BLaER1 (cell line): ENCODE results near the gene TEAD1.

Experiments
- H3K27ac ChIP-seq: shearing (Covaris generic); formaldehyde crosslinking; 2 replicates; pipeline ENCODE4 v1.8.1; 2022
- H3K27me3 ChIP-seq: shearing (Covaris generic); formaldehyde crosslinking; 2 replicates; pipeline ENCODE4 v1.8.1; 2022
- H3K36me3 ChIP-seq: shearing (Covaris generic); formaldehyde crosslinking; 2 replicates; pipeline ENCODE4 v1.8.1; 2022
- H3K4me1 ChIP-seq: shearing (Covaris generic); formaldehyde crosslinking; 2 replicates; pipeline ENCODE4 v1.8.1; 2022
- H3K4me2 ChIP-seq: shearing (Covaris generic); formaldehyde crosslinking; 2 replicates; pipeline ENCODE4 v1.8.1; 2022
- H3K4me3 ChIP-seq: shearing (Covaris generic); formaldehyde crosslinking; 2 replicates; pipeline ENCODE4 v1.8.1; 2022
- H3K9ac ChIP-seq: shearing (Covaris generic); formaldehyde crosslinking; 2 replicates; pipeline ENCODE4 v1.8.1; 2022
- H3K9me3 ChIP-seq: shearing (Covaris generic); formaldehyde crosslinking; 2 replicates; pipeline ENCODE4 v1.8.1; 2022
- H4K20me1 ChIP-seq: shearing (Covaris generic); formaldehyde crosslinking; 2 replicates; pipeline ENCODE4 v1.8.1; 2022
- Cebpa-rat ChIP-seq: shearing (Covaris generic); IDR thresholded peaks from 2 replicates; pipeline ENCODE4 v1.8.1; 2022

Gene TEAD1

DNA sequence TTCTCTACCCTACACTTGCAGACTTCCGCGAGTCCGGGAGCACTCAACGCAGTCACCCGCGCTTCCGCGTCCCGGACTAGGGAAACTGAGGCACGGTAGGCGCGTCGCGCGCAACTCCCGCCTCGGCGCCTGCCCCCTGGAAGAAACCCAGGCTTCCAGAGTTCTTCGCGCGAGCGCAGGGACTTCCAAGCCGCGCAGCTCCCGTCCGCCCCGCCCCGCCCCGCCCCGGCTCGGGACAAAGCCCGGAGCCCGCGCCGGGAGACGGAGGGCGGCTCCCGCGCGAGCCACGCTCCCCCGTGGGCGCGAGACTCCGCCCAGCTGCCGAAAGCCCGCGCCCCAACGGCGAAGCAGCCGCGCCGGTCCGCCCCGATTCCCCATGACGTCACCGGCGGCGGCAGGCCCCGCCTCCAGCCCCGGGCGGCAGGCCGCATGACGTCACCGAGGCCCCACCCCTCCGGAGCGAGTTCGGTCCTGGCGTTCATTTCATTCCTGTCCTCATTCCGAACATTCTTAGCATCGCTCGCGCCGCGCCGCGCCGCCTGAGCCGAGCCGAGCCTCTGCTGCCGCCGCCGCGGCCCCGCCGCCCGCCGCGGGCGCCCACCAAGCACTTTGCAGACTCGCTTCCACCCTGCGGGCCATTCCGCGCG, at the start of gene TEAD1:
Gene TEAD1, plus strand, starts transcription at position 498 of the 647 bp plus-strand sequence.
- Histone ChIP-seq H3K4me2 (peak within 1 kb of the TSS; percentile 68), H3K4me3 (peak within 1 kb of the TSS; percentile 71), H3K36me3 (no peaks in the 10 kb centered on the region), H3K9me3 (peaks cover 11% of the 10 kb centered on the region; the same call in 1 of the 2 replicates), H3K9ac (peak within 1 kb of the TSS; percentile 65; the same call in 1 of the 2 replicates), H3K27ac (no peak within 1 kb of the TSS), H3K27me3 (peaks cover 58% of the 10 kb centered on the region), H4K20me1 (peaks cover 24% of the 10 kb centered on the region), H3K4me1 (no peaks in the 10 kb centered on the region)
- no peak for TF ChIP-seq Cebpa-rat

DNA sequence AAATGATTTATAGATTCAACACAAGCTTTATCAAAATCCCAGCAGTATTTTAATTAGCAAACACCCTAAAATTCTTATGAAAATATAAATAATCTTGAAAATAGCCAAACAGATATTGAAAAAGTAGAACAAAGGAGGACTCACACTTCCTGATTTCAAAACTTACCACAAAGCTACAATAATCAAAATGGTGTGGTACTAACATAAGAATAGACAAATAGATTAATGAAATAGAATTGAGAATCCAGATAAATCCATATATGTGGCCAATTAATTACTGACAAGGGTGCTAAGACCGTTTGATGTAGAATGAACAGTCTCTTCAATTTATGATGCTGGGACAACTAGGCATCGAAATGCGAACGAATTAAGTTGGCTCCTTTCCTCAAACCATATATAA, 49.6 kb upstream of the TEAD1 start:
- no peaks in the 10 kb centered on the region for H3K27me3 ChIP-seq
- H3K4me2 ChIP-seq = no peak overlapping the region
- H3K9ac ChIP-seq = no peak overlapping the region
- no peak for TF ChIP-seq Cebpa-rat
- no peaks in the 10 kb centered on the region for H3K4me1 ChIP-seq
- no peaks in the 10 kb centered on the region for H4K20me1 ChIP-seq
- H3K27ac ChIP-seq = no peak overlapping the region
- H3K4me3 ChIP-seq = no peak overlapping the region
- H3K9me3 ChIP-seq = peaks cover 14% of the 10 kb centered on the region
- no peaks in the 10 kb centered on the region for H3K36me3 ChIP-seq

DNA sequence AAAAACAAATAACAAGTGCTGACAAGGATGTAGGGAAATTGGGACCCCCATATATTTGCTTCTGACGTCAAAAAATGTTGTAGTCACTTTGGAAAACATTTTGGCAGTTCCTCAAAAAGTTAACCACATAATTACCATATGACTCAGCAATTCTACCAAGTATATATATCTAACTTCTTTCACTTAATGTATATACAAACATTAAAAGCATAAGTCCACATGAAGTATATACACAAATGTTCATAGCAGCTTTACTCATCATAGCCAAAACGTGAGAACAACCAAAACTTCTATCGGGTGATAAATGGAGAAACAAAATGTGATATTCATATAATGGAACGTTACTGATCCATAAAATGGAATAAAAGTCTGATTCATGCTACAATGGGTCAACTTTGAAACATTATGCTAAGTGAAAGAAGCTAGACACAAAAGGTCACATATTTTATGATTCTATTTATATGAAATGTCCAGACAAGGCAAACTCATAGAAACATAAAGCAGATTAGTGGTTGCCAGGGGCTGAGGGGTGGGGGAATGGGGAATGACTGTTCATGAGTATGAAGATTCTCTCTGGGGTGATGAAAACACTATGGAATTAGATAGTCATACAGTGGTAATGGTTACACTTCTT, 48.7 kb upstream of the TEAD1 start:
- no peak for TF ChIP-seq Cebpa-rat
- Histone ChIP-seq H3K9me3 (peaks cover 14% of the 10 kb centered on the region), H3K27me3 (no peaks in the 10 kb centered on the region), H3K9ac (no peak overlapping the region), H3K4me3 (no peak overlapping the region), H3K36me3 (no peaks in the 10 kb centered on the region), H3K4me2 (no peak overlapping the region), H3K4me1 (no peaks in the 10 kb centered on the region), H3K27ac (no peak overlapping the region), H4K20me1 (no peaks in the 10 kb centered on the region)

DNA sequence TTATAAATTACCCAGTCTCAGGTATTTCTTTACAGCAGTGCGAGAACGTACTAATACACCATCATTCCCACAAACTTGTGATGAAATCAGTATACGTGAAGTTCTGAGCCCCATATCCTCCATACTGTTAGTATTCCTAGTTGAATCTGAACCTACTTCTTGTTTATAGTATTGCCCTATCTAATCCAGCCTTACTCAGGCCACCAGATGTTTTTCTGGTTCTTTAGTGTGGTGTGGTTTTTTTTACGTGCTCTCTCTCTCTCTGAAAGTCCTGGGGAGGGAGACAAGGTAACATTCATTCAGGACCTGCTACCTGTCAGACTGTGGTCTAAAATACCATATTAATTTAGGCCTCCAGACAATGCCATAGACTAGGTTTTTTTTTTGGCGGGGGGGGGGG, 47.6 kb upstream of the TEAD1 start:
- no peak overlapping the region for H3K4me2 ChIP-seq
- no peak overlapping the region for H3K9ac ChIP-seq
- no peaks in the 10 kb centered on the region for H3K27me3 ChIP-seq
- no peak for TF ChIP-seq Cebpa-rat
- no peaks in the 10 kb centered on the region for H3K36me3 ChIP-seq
- no peaks in the 10 kb centered on the region for H4K20me1 ChIP-seq
- no peak overlapping the region for H3K27ac ChIP-seq
- H3K9me3 ChIP-seq = peaks cover 14% of the 10 kb centered on the region
- no peaks in the 10 kb centered on the region for H3K4me1 ChIP-seq
- no peak overlapping the region for H3K4me3 ChIP-seq

DNA sequence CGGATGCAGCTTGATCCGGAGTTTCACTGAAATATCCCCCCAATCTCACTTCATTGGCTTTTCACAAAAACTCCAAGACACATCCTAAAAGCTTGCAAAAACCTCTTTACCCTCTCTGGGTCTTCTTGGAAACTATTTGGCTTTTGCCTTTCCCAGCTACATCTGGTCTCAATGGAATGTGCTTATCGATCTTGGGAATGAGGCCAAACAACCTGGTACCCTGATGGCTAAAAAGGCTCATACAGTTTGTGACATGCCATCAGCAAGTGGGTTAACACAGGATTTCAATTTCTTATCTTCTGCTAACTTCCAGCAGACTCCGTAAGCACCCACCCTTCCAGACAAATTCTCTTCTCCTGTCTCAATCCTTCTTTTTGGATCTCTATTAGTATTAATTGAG, 45.9 kb upstream of the TEAD1 start:
- Histone ChIP-seq H3K36me3 (no peaks in the 10 kb centered on the region), H3K4me3 (no peak overlapping the region), H4K20me1 (no peaks in the 10 kb centered on the region), H3K4me1 (no peaks in the 10 kb centered on the region), H3K27ac (no peak overlapping the region), H3K4me2 (no peak overlapping the region), H3K9me3 (peaks cover 14% of the 10 kb centered on the region), H3K9ac (no peak overlapping the region), H3K27me3 (no peaks in the 10 kb centered on the region)
- no peak for TF ChIP-seq Cebpa-rat

DNA sequence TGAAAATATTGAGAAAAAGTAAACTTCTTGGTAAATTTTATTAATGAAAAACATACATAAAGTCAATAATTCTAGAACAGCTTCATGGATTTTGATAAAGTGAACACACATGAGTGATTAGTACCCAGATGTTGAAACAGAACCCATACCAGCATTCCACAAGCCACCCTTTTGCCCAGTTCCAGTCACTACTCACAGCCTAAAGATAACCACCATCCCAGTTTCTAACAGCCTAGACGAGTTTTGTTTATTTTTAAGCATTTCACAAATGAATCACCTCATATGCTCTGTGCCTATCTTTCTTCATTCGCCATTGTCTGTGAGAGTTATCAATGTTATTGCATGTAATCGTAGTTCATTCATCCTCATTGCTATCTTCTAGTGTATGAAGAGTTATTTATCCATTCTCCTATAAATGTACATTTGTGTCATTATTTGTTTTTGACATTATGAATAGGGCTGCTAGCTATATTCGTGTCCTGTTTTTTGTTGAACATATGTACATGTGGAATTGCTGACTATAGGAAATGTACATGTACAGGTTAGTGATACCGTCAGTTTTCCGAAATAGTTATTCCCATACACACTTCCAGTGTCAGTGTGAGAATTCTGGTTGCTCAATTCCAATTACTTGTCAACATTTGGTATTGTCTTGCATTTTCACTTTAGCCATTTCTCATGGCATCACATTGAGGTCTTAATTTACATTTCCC, 44.5 kb upstream of the TEAD1 start:
- Histone ChIP-seq H3K4me1 (no peaks in the 10 kb centered on the region), H3K27me3 (no peaks in the 10 kb centered on the region), H3K36me3 (no peaks in the 10 kb centered on the region), H3K4me3 (no peak overlapping the region), H4K20me1 (no peaks in the 10 kb centered on the region), H3K4me2 (no peak overlapping the region), H3K9ac (no peak overlapping the region), H3K27ac (no peak overlapping the region), H3K9me3 (peaks cover 2% of the 10 kb centered on the region; the same call in 1 of the 2 replicates)
- TF ChIP-seq Cebpa-rat = no peak

DNA sequence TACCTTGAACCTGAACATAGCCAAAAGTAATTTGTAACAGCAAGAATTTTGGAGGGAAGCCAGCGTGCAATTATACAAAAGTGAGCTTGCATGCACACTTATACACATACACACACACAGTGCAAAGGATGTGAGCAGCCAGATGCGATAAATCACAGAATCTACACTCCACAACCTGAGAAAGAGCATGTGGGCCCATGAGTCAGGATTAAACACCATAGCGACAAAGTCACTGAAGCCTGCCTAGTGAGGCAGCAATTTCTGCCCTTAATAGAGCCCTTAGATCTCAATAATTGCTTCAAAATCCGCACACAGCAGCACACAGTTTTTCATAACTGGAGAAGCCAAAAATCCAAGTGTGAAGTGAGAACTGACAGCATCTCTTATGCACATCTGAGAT, 42.6 kb upstream of the TEAD1 start:
- Histone ChIP-seq H3K4me1 (no peaks in the 10 kb centered on the region), H3K9me3 (no peaks in the 10 kb centered on the region), H3K9ac (no peak overlapping the region), H3K27ac (no peak overlapping the region), H3K36me3 (no peaks in the 10 kb centered on the region), H3K27me3 (no peaks in the 10 kb centered on the region), H3K4me2 (no peak overlapping the region), H3K4me3 (no peak overlapping the region), H4K20me1 (no peaks in the 10 kb centered on the region)
- no peak for TF ChIP-seq Cebpa-rat

DNA sequence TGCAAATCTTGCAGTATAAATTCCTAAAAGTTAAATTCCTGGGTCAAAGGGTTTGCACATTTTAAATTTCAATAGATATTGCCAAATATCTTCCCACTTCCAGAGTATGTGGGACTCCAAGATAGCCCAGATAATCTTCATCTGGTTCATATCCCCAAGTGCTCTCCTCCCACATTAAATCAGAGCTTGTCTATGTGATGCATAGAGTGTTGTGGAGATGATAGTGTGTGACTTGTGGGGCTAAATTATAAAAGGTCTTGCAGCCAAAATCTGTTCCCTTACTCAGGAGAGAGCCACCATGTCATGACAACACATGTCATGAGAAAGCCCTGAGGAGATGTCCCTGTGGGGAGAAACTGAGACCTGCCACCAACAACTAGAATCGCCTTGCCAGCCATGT, 39.9 kb upstream of the TEAD1 start:
- Histone ChIP-seq H3K4me2 (no peak overlapping the region), H3K9me3 (no peaks in the 10 kb centered on the region), H3K9ac (no peak overlapping the region), H3K4me1 (no peaks in the 10 kb centered on the region), H3K27ac (no peak overlapping the region), H3K27me3 (no peaks in the 10 kb centered on the region), H3K36me3 (no peaks in the 10 kb centered on the region), H3K4me3 (no peak overlapping the region), H4K20me1 (no peaks in the 10 kb centered on the region)
- no peak for TF ChIP-seq Cebpa-rat

DNA sequence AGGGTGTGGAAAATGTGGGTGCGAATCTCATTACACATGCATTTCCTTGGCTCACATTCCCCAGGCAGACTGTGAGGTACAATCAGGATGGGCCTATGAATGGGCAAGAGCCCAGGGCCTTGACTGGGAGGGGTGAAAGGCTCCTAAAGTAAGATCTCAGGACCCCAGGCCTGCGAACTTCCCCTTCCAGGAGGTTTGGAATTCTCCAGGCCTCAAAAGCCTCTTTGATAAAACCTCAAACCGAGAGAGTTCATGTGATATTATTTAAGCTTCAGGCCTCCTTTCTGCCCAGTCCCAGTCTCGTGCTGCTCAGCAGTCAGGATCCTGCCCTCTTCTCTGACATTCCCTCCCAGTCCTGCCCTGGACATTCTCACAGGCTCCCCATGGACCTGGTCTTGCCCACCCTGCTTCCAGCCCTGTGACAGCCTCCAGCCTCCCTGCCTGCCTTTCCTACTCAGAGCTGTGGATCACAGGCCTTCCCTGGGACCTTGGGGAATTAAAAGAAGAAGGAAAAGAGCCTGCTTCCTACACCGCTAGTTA, 37.3 kb upstream of the TEAD1 start:
- Histone ChIP-seq H3K4me2 (no peak overlapping the region), H3K27me3 (no peaks in the 10 kb centered on the region), H3K4me1 (peaks cover 7% of the 10 kb centered on the region), H3K27ac (no peak overlapping the region), H3K9me3 (no peaks in the 10 kb centered on the region), H3K9ac (no peak overlapping the region), H3K36me3 (no peaks in the 10 kb centered on the region), H3K4me3 (no peak overlapping the region), H4K20me1 (no peaks in the 10 kb centered on the region)
- TF ChIP-seq Cebpa-rat = no peak

DNA sequence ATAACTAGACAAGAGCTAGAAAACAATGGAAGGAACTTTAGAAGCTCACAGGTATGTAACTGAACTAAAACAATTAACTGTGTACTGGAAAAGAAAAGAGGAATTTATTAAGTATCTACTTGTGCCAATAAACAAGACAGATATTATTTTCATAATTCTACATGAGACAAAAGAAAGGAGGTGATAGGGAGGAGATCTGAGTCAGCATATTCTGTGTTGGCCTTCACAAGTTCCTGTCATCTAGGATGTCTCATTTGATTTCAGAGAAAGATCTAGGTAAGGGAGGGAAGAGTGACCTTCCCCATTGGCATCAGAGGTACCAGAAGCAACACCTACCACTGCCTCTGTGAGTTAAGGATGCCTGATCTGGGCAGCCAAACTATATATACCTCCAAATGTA, 34.8 kb upstream of the TEAD1 start:
- Histone ChIP-seq H3K27me3 (no peaks in the 10 kb centered on the region), H3K9ac (no peak overlapping the region), H3K4me2 (no peak overlapping the region), H3K4me1 (peaks cover 11% of the 10 kb centered on the region), H3K27ac (no peak overlapping the region), H3K36me3 (no peaks in the 10 kb centered on the region), H4K20me1 (no peaks in the 10 kb centered on the region), H3K9me3 (no peaks in the 10 kb centered on the region), H3K4me3 (no peak overlapping the region)
- TF ChIP-seq Cebpa-rat = no peak
